Gastroesophageal sphincter (tissue), 3 donors: ENCODE results near the gene COQ6.
"Not testable (repeated sequence)": the region's sequence is repeated elsewhere in the genome, so short reads cannot be mapped to it uniquely, and the experiment has no call there.

Source experiments
- POLR2AphosphoS5 ChIP-seq: sonication (generic); formaldehyde crosslinking; IDR thresholded peaks from one replicate; pipeline ENCODE4 v1.6.1; 2017; ENCODE audit warnings: antibody characterized with exemption
- TF ChIP-seq, protein P1 (sequence below), 4 experiments: fragments of 200-600 bp in 2 of 4; fragments of 450-650 bp in 2 of 4; sonication (generic) in 1 of 4; IDR thresholded peaks; one replicate each; pipeline ENCODE4 v1.5.1; 2017 to 2019; ENCODE audit warnings: antibody characterized with exemption in 4 of 4, mild to moderate bottlenecking in 2 of 4, moderate library complexity in 2 of 4

DNA sequence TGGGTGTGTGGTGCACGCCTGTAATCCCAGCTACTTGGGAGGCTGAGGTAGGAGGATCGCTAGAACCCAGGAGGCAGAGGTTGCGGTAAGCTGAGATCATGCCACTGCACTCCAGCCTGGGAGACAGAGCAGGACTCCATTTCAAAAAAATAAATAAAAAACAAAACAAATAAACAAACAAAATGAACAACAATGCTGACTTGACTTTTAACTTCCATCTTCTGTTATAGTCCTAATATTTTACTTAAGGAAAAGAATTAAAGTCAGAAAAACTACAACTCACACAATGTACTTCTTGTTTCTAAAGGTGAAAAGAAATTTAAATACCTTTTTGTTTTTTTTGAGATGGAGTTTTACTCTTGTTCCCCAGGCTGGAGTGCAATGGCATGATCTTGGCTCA lies 55.6 kb downstream of the COQ6 start:
- TF ChIP-seq, protein P1, sequence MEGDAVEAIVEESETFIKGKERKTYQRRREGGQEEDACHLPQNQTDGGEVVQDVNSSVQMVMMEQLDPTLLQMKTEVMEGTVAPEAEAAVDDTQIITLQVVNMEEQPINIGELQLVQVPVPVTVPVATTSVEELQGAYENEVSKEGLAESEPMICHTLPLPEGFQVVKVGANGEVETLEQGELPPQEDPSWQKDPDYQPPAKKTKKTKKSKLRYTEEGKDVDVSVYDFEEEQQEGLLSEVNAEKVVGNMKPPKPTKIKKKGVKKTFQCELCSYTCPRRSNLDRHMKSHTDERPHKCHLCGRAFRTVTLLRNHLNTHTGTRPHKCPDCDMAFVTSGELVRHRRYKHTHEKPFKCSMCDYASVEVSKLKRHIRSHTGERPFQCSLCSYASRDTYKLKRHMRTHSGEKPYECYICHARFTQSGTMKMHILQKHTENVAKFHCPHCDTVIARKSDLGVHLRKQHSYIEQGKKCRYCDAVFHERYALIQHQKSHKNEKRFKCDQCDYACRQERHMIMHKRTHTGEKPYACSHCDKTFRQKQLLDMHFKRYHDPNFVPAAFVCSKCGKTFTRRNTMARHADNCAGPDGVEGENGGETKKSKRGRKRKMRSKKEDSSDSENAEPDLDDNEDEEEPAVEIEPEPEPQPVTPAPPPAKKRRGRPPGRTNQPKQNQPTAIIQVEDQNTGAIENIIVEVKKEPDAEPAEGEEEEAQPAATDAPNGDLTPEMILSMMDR (IDR thresholded peaks at IDR 0.05), result not testable (repeated sequence)
- TF ChIP-seq POLR2AphosphoS5, result not testable (repeated sequence)
